ENCODE results near the gene PDE8A. TPM values are rescaled to one million over a fixed set of nuclear protein-coding genes. Genes with fewer than 3 reads are reported as not detected.

Gene PDE8A
- total RNA-seq, 3 donors from 2014 or later = 16.9 to 17.9 (median 17.8) TPM

DNA sequence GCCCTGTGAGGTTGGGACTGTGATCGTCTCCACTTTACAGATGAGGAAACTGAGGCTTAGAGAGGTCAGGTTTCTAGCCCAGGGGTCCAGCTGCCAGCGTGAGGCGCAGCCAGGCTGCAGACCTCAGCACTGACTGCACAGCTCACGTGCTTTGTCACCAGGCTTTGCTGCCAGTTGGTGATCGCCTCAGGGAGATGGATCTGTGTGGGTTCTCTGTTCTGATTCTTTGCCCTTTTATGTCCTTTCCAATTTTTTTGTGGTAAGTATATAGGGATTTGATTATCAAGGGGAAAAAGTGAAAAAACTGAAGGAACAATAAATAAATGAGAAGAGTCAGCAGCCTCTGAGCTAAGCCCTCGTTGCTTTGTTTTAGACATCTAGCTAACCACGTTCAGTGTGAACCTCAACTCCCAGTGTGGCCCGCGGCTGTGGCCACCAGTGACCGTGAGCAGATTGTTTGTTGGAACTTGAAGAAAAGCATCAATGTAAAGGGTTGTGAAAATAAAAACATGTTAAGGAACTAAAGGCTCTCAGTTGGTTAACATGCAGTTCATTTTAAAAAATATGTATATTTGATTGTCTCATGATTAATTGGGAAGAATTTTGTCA is 117.6 kb downstream of the PDE8A start:
- Mint-ChIP-seq H3K4me1 (ENCODE audit: low read depth) (peaks cover 11% of the 10 kb centered on the region), H3K4me3 (no peak overlapping the region), H3K27me3 (ENCODE audit: low read depth) (no peaks in the 10 kb centered on the region), H3K36me3 (ENCODE audit: insufficient read depth) (peaks cover 22% of the 10 kb centered on the region), H3K9me3 (no peaks in the 10 kb centered on the region)
- ATAC-seq = no peak
- DNase-seq = no peak

DNA sequence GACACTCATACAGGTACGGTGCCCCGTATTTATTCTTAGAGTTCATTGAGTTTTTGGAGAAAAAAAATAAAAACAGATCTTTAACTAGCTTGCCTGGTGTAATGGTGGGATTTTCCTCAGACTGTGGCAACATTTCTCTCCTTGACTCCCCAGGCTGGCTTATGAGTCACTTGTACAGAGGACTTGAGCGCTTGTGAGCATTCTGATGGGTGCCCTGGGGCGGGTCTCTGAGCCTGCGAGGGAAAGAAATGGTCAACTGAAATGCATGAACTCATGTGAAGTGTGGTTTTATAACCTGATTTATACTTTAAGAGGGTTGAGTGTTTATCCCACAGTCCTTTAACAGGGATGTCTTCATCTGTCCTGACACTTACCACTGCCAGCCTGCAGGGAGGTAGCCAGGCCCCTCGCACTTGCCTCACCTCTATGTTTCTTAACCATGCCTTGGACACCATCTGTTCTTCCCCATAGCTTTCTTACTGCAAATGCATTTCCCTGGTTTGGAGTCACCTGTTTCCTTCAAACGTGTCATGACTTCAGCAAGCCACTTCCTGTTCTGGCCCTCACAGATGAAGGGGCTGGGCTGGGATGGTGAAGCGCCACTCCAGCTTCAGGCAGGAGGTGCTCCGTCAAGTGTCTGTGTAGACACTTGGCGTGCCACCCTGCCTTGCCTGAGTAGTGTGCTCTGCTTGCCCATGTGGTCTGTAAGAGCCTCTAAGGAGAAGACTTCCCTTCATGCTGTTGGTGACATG is 118.7 kb downstream of the PDE8A start:
- peaks cover 21% of the 10 kb centered on the region for H3K36me3 Mint-ChIP-seq (ENCODE audit: insufficient read depth)
- peak in 1 of 2 donors; percentile 43 for ATAC-seq
- no peak for DNase-seq

DNA sequence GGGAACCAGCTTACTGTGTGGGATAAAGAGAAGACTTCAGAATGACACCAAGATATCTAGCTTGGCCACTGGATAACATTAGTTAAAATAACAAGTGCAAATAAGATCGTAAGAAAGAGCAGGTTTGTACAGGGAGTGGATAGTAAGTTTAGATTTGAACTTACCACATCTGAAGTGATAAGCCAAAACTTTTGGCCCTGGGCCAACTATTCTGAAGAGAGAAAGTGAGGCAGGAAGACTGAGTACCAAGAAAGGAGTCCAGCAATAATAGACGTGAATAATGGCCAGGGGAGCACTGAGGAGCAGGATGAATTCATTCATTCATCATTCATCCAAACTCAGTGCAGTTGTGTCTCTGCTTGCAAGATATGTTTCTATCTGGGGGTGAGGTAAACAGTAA is 122.9 kb downstream of the PDE8A start:
- H3K4me1 Mint-ChIP-seq (ENCODE audit: low read depth) = peaks cover 7% of the 10 kb centered on the region
- no peaks in the 10 kb centered on the region for H3K9me3 Mint-ChIP-seq
- no peak overlapping the region for H3K4me3 Mint-ChIP-seq
- DNase-seq = no peak
- no peak for ATAC-seq
- H3K27me3 Mint-ChIP-seq (ENCODE audit: low read depth) = no peaks in the 10 kb centered on the region
- peaks cover 18% of the 10 kb centered on the region for H3K36me3 Mint-ChIP-seq (ENCODE audit: insufficient read depth)

More for the DNA sequence above, 118.7 kb downstream of the PDE8A start:
- Mint-ChIP-seq H3K4me1 (ENCODE audit: low read depth) (peaks cover 11% of the 10 kb centered on the region), H3K9me3 (no peaks in the 10 kb centered on the region), H3K27me3 (ENCODE audit: low read depth) (no peaks in the 10 kb centered on the region), H3K4me3 (no peak overlapping the region)

DNA sequence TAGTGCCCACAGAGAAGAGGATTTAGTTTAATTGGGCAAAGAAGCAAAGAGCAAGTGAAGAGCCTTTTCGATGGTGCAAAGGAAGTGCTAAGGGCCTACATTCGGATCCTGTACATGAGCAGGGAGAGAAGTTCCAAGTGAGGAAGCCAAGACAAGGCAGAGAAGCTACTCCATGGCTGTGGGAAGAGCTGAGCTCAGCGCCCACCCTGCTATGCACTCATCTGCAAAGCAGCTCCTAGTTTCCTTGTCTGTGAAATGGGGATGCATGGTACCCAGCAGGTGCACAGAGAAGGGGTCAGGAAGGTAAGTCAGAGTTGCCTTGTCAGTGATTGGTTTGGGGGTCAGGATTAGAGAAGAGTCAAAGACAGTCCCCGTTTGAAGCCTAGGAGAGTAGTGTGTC is 126.5 kb downstream of the PDE8A start:
- no peaks in the 10 kb centered on the region for H3K9me3 Mint-ChIP-seq
- no peak overlapping the region for H3K4me3 Mint-ChIP-seq
- H3K27me3 Mint-ChIP-seq (ENCODE audit: low read depth) = no peaks in the 10 kb centered on the region
- peaks cover 4% of the 10 kb centered on the region for H3K4me1 Mint-ChIP-seq (ENCODE audit: low read depth)
- peaks cover 20% of the 10 kb centered on the region for H3K36me3 Mint-ChIP-seq (ENCODE audit: insufficient read depth)
- DNase-seq = no peak
- no peak for ATAC-seq

DNA sequence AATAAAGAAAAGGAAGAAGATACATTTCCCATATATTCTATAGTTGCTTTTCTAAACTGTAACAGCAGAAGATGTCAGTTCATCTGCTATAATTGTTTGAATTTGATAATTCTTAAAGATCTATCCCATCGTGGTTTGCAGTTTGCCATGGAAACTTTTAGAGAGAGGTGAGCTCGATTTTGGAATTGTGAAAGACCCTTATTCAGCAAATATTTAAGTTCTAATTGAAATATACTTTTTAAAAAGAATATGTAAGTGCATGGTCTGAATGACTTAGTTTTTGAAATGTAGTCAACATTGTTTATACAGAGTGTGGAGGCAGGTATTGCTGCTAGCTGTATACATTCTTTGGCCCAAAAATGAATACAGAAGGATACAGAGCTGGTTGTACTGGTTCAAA is 127.7 kb downstream of the PDE8A start:
- no peak for ATAC-seq
- DNase-seq = no peak
- H3K4me3 Mint-ChIP-seq = no peak overlapping the region
- no peaks in the 10 kb centered on the region for H3K9me3 Mint-ChIP-seq
- peaks cover 28% of the 10 kb centered on the region for H3K36me3 Mint-ChIP-seq (ENCODE audit: insufficient read depth)
- H3K27me3 Mint-ChIP-seq (ENCODE audit: low read depth) = no peaks in the 10 kb centered on the region
- H3K4me1 Mint-ChIP-seq (ENCODE audit: low read depth) = no peaks in the 10 kb centered on the region

DNA sequence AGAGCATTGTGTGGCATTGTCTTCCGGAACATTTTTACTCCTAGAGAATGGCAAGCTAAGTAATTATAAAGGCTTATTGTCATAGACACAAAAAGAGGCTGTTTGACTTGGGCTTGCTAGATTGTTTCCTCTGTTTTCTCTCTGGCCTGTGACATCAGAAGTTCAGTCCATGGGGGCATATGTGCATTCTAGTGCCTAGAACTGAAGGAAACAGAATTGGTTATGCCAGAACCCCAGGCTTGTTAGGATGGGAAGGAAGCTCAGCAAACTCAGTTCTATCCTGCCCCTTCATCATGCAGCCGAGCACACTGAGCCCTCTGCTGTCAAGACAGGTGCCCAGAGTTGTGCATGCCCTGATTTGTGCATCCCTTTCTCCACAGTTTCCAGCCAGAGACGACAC is 131.3 kb downstream of the PDE8A start:
- ATAC-seq (no peak), DNase-seq (no peak)
- H3K27me3 Mint-ChIP-seq (ENCODE audit: low read depth) = no peaks in the 10 kb centered on the region
- H3K4me1 Mint-ChIP-seq (ENCODE audit: low read depth) = peaks cover 10% of the 10 kb centered on the region
- peaks cover 51% of the 10 kb centered on the region for H3K36me3 Mint-ChIP-seq (ENCODE audit: insufficient read depth)
- no peak overlapping the region for H3K4me3 Mint-ChIP-seq
- no peaks in the 10 kb centered on the region for H3K9me3 Mint-ChIP-seq

DNA sequence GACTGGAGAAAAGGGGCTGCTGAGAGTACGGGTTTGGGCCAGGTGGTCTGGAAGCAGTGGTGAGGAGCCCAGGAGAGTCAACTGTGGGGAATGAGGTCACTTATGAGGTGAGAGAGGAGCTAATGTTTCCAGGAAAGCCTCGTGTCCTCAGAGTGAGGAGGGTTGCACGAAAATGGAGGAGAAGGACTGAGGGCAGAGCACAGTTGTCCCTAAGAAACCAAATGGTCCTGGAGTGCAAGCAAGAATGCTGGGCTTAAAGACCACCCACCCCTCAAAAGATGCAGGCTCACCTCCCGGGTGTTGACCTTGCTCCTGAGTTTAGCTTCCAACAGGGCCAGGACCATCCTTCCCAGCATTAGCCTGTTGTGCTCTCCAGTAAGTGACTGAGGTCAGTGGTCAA is 133.2 kb downstream of the PDE8A start:
- ATAC-seq (no peak), DNase-seq (no peak)
- Mint-ChIP-seq H3K36me3 (ENCODE audit: insufficient read depth) (peaks cover 50% of the 10 kb centered on the region), H3K27me3 (ENCODE audit: low read depth) (no peaks in the 10 kb centered on the region), H3K4me1 (ENCODE audit: low read depth) (peaks cover 10% of the 10 kb centered on the region), H3K9me3 (no peaks in the 10 kb centered on the region), H3K4me3 (no peak overlapping the region)

DNA sequence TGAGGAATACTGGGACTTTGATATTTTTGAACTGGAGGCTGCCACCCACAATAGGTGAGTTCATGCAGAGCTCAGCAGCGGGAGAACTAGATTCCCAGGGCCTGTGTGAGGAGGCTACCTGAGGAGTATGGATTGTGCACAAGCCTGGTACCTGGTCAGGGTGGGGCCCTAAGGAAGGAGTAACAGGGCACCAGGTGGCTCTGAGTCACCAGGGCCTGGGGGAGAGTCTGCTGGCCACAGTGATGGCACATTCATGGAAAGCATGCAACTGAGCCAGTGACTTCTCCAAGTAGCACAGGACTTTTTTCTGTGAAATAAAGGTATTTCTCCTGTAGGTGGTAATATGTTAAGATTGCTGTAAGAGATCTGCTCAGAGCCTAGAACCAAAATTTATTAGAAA is 134.4 kb downstream of the PDE8A start:
- Mint-ChIP-seq H3K27me3 (ENCODE audit: low read depth) (no peaks in the 10 kb centered on the region), H3K4me1 (ENCODE audit: low read depth) (peaks cover 10% of the 10 kb centered on the region), H3K4me3 (no peak overlapping the region), H3K9me3 (no peaks in the 10 kb centered on the region), H3K36me3 (ENCODE audit: insufficient read depth) (peaks cover 53% of the 10 kb centered on the region)
- DNase-seq (no peak), ATAC-seq (no peak)

DNA sequence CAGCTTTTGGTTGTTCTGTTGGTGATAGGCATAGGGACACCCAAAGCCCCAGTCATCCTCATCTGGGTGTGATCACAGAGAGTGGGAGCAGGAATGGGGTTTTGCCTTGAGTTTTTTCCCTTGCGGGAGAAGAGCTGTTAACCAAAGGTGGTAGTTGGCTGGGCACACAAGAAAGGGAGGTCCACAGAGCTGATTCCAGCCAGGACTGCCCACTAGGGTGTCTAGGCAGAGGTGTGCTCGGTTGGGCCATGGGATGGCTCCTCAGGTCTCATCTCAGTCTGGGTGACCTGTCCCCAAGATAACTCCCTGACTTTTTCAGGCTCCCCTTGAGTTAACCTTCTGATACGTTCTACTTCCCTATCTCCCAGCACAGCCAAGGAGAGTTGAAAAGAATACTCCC is 134.8 kb downstream of the PDE8A start:
- ATAC-seq (no peak), DNase-seq (no peak)
- Mint-ChIP-seq H3K4me1 (ENCODE audit: low read depth) (peaks cover 10% of the 10 kb centered on the region), H3K9me3 (no peaks in the 10 kb centered on the region), H3K36me3 (ENCODE audit: insufficient read depth) (peaks cover 52% of the 10 kb centered on the region), H3K4me3 (no peak overlapping the region), H3K27me3 (ENCODE audit: low read depth) (no peaks in the 10 kb centered on the region)

DNA sequence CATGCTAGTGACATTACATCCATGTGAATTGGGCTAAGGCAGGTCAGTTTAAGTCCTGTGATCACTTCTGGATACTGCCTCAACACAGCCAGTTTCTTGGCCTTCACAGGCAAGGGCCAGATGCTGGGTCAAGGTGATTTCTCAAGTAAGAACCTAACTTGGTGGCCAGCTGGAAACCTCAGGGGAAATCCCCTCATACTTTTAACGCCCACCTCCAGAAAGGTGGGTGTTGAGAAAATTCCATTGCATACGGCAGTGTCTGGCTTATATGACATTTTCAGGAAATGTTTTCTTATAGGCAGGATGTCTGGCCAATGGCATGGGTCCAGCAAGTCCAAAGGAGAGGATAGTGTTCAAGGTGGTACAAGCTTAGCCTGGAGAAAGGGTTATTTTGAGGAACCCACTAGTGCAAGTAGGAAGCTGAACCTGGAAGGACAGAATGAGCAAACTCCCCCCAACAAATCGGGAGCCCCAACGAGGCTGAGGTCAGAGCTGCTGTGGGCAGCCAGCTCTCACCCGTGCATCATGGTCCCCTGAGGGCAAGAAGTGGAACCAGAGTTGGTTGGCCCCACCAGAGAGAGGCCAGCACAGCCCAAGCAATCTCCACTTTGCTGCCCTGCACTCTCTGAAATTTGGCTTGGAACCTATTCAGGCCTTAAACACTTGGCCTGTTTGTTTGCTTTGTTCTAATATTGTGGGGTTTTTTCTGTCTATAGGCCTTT is 135.4 kb downstream of the PDE8A start:
- H3K27me3 Mint-ChIP-seq (ENCODE audit: low read depth) = no peaks in the 10 kb centered on the region
- H3K4me1 Mint-ChIP-seq (ENCODE audit: low read depth) = peaks cover 10% of the 10 kb centered on the region
- DNase-seq (no peak), ATAC-seq (no peak)
- H3K4me3 Mint-ChIP-seq = no peak overlapping the region
- no peaks in the 10 kb centered on the region for H3K9me3 Mint-ChIP-seq
- peaks cover 56% of the 10 kb centered on the region for H3K36me3 Mint-ChIP-seq (ENCODE audit: insufficient read depth)

DNA sequence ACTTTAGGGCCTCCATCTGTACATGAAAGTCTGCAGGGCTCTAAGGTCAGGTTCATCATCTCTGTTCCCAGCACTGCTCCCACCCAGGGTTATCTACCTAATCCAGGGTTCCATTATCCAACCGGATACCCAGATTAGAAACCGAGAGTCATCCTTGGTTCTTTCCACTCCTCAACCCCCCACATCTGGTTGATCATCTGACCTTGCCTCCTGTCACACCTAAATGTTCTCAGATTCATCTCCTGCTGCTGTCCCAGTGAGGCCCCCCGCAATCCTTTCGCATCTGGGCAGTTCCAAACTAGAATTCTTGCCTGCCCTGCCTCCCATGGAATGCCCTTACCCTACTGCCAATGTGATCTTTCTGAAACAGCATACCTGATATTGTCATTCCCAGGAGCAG is 136.5 kb downstream of the PDE8A start:
- Mint-ChIP-seq H3K27me3 (ENCODE audit: low read depth) (no peaks in the 10 kb centered on the region), H3K9me3 (no peaks in the 10 kb centered on the region), H3K4me1 (ENCODE audit: low read depth) (peaks cover 10% of the 10 kb centered on the region), H3K4me3 (no peak overlapping the region), H3K36me3 (ENCODE audit: insufficient read depth) (peaks cover 55% of the 10 kb centered on the region)
- DNase-seq = no peak
- no peak for ATAC-seq

DNA sequence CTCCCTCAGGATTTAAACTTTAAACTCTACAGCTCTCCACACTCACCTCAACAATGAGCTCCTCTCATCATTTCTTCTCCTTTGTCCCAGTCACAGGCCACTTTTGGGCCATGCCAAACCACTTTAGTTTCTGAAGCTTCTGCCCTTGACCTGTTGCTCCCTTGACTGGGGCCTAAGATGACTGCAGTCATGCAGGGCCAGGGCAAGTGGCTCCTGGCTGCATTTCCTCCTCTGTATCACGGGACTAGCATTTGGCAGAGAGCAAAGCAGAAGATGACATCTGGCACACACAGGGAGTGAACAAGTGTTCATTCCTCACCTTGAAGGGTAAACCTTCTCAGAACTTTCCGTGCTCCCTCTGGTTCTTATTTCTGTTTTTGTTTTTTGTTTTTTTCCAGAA is 136.9 kb downstream of the PDE8A start:
- H3K27me3 Mint-ChIP-seq (ENCODE audit: low read depth) = no peaks in the 10 kb centered on the region
- H3K4me1 Mint-ChIP-seq (ENCODE audit: low read depth) = peaks cover 10% of the 10 kb centered on the region
- no peak overlapping the region for H3K4me3 Mint-ChIP-seq
- ATAC-seq = no peak
- peaks cover 54% of the 10 kb centered on the region for H3K36me3 Mint-ChIP-seq (ENCODE audit: insufficient read depth)
- no peak for DNase-seq
- H3K9me3 Mint-ChIP-seq = no peaks in the 10 kb centered on the region

DNA sequence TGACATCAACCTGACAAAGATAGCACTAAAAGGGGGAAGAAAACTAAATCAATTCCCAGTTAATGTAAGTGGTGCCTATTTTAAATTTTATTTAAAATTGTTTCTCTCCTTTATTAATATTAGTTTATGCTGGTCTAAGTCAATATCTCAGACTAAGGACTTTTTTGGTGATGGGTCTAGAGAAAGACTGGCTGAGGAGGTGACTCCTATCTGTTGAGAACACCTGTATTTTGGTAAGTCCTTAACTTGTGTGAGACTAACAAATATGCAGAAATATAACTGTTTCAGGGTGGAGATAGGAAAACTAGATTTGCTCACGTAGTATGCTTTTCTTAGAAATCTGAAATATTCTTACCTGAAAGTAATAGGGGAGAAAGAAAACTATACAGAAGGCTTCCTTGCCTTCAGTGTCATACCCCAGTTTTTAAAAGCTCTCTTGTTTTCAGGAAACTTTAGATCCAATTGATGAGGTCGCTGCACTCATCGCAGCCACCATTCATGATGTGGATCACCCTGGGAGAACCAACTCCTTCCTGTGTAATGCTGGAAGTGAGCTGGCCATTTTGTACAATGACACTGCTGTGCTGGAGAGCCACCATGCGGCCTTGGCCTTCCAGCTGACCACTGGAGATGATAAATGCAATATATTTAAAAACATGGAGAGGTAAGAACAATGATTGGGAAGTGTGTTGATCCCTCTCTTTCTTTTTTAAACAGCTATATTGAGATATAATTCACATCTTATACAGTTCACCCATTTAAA is 138.9 kb downstream of the PDE8A start:
- no peak for ATAC-seq
- DNase-seq = no peak
- H3K4me3 Mint-ChIP-seq = no peak overlapping the region
- H3K36me3 Mint-ChIP-seq (ENCODE audit: insufficient read depth) = peaks cover 53% of the 10 kb centered on the region
- no peaks in the 10 kb centered on the region for H3K27me3 Mint-ChIP-seq (ENCODE audit: low read depth)
- peaks cover 10% of the 10 kb centered on the region for H3K4me1 Mint-ChIP-seq (ENCODE audit: low read depth)
- no peaks in the 10 kb centered on the region for H3K9me3 Mint-ChIP-seq

DNA sequence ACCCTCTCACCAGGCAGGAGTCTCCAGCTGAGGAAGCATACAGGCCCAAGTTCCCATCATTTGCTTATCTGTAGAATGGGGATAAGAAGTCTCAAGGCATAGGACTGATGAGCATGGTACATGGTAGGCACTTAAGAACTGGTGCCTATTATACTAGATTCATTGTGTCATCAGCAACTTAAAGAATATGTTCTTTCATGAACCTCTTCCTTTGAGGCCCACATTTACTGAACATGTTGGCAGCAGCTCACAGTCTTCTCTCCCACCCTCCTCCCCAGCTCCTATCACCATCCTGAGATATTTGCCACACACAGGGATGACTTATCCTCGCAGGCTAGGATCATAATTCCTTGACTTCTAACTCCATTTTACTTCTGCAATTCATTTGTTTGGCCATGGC is 142.5 kb downstream of the PDE8A start:
- H3K4me3 Mint-ChIP-seq = no peak overlapping the region
- H3K9me3 Mint-ChIP-seq = no peaks in the 10 kb centered on the region
- peaks cover 55% of the 10 kb centered on the region for H3K36me3 Mint-ChIP-seq (ENCODE audit: insufficient read depth)
- DNase-seq (no peak), ATAC-seq (no peak)
- no peaks in the 10 kb centered on the region for H3K27me3 Mint-ChIP-seq (ENCODE audit: low read depth)
- H3K4me1 Mint-ChIP-seq (ENCODE audit: low read depth) = no peaks in the 10 kb centered on the region

Data from activated T-cell treated with anti-CD3 and anti-CD28 coated beads, Interleukin-2, amount 50 U/mL, for 4 hours (primary cell).